AG08395 (cell line): ENCODE results near the gene FAM111A.
"Not testable (repeated sequence)": the region's sequence is repeated elsewhere in the genome, so short reads cannot be mapped to it uniquely, and the experiment has no call there.

Experiments used
- DNase-seq: peaks from one replicate; pipeline ENCODE4 v3.0.0; 2012; ENCODE audit warnings: mixed read lengths, low spot score

FAM111A gene, protein sequence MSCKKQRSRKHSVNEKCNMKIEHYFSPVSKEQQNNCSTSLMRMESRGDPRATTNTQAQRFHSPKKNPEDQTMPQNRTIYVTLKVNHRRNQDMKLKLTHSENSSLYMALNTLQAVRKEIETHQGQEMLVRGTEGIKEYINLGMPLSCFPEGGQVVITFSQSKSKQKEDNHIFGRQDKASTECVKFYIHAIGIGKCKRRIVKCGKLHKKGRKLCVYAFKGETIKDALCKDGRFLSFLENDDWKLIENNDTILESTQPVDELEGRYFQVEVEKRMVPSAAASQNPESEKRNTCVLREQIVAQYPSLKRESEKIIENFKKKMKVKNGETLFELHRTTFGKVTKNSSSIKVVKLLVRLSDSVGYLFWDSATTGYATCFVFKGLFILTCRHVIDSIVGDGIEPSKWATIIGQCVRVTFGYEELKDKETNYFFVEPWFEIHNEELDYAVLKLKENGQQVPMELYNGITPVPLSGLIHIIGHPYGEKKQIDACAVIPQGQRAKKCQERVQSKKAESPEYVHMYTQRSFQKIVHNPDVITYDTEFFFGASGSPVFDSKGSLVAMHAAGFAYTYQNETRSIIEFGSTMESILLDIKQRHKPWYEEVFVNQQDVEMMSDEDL

DNA sequence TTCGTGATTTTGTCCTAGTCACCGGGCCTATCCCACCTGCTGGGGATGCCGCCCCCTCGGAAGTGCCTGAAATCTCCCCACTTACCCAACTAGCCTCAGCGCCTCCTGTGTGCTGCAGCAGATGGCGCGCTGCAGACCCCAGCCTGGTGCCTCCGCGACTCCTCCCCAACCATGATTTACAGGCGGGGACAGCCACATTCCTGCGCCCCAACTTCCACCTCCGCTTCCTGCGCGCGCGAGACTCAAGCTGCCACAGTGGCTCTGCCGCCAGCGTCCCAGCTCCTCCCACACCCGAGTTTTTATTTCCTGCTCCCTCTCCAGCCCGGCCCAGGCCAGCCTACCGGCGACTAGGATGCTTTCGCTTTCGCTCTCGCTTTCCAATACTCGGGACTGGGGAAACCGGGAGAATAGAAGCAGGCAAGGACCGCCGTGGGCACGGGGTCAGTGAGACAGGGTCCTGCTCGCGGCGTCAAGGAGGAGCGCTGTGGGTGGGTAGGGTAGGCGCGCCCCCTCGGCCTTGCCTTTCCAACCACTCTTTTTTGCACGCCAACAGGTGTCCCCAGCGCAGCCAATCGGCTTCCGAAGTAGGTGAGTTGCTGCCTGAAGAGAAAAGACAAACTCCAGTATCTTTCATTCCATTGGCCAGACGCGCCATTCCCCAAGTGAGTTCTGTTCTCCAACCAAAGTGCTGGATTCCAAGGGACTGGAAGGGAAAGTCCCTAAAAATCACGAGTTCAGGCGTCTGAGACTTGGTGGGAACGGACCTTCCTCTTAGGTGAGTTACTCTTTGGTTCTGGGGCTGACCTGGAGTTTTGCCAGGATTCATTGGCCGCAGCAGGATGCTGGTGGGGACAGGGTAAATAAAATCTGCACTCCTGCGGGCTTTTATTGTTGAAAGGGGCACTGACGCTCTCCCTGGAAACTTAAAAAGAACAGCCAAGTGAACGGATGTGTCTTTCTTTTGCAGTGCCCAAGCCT lies at the start of gene FAM111A:
FAM111A (plus strand) TSS at position 327 of the 978 bp plus-strand sequence. CDS start 6,017 bp downstream, outside the sequence.
- peak; percentile 90 for DNase-seq

DNA sequence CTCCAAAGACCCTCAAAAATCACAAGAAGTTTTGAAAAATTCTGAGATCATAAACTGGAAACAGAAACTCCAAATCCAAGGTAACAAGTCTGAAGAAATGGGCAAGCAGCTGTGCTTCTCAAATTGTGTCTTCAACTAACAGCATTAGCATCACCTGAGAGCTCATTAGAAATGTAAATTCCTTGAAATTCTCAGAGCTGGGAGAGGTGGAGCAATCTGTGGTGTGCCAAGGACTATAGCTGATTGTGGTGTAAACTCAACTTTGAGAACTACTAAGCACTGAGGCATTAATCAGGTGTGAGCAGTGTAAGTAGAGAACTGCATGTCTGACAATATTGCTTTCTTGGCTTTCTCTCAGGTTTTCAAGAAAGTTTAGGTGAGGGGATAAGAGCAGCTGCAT lies 49.1 kb upstream of the FAM111A start:
- DNase-seq = not testable (repeated sequence)

DNA sequence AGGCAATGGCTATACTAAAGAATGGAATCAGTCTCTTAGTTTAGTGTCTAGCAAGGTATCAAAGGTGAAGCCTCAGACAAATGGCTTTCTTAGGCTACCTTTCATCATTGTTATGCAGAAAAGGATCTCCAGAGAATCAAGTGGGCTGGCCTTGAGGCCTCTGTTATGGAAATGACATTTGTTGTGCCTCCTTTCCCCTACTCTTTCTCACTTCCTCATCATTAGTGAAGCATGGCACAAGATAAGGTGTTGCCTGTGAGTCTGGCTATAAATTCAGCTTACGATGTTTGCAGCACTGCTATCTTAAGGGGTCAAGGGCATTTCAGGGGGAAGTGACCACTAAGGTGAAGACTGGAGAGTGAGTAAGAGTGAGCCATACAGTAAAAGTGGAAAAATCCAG lies 47.4 kb upstream of the FAM111A start:
- DNase-seq = not testable (repeated sequence)

DNA sequence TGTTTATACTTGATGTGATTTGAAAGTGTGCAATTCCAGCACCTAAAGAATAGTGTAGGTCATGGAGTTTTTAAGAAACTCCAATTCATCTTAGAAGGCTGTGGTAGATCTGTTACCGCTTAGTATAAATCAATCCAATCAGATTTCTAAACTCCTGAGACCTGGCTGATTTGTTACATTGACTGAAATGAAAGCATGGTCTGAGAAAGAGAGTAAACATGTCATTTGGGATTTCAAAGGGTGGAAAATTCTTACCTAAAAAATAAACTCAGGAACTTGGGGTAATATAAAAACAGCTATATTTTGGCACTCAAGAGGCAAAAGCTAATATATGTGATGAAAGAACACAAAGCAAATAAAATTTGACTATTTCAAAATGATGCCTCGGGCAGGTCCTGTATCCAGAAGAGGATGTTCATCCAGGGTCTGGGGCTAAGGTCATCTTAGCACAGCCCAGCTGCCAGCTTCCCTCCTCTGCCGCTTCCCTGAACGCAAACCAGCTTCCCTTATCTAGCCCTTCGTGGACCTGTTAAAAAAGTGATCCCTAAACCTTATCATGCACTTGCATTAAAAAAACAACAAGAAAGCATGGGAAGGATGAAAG lies 46.6 kb upstream of the FAM111A start:
- DNase-seq = not testable (repeated sequence)

DNA sequence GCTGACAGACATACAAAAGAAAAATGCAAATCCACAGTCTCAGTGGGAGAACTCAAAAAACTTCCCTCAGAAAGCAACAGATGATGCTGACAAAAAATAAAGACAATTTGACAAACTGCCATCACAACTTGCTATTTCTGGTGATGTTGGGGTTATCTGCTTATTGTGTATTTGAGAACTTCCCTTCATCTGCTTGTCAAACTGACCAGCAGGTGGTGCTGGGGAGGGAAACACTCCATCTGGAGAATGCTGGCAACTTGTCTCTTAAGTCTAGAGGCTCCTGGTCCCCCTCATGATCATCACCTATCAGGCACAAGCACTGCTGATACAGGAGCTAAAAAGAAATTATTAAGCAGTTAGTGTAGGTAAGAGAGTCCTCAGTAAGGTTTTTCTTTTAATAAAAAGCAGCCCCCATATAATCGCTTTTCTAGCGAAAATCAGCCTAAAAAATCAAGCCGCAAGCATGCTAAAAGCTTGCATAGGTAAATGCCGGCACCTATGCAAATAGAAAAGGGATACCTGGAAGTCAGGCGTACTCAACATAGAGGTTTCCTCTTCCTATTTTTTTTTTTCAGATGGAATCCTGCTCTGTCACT lies 45.4 kb upstream of the FAM111A start:
- peak; percentile 39 for DNase-seq

DNA sequence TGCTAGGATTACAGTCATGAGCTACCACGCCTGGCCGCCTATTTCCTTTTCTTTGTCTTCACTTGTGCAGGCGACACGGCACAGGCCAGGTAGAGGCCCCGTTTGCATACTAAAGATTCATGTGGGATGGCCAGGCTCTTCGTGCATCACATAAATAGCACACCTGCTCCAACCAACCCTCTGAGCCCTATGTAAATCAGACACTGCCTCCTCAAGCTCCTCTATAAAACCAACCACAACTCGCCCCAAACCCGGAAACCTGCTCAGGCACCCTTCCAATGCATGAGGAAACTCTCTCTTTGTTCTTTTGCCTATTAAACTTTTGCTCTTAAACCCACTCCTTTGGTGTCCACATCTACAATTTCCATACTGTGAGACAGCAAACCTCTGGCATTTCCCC lies 44.7 kb upstream of the FAM111A start:
- DNase-seq = not testable (repeated sequence)

DNA sequence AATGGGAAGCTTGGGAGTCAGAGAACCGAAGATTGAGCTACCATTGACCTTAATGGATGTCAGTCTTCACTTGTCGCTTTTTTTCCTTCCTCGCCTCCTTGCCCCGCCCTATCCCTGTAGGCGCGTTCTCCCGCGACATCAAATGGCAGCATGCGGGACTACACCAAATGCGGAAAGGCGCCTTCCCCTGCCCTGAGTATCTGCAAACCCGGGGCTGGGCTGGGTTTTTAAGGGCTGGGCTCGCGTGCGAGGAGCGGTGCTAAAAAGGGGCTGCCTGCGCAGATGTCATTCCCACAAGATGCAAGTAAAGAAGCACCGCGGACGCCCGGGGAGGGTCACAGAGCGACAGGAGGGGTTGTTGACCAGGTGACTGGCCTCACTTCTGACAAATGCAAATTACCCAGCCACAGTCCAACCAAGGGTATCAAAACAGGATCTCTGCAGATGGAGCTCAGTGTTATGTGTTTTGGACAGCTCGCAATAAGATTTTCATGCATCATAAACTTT lies 40.3 kb upstream of the FAM111A start:
- DNase-seq = peak; percentile 46

DNA sequence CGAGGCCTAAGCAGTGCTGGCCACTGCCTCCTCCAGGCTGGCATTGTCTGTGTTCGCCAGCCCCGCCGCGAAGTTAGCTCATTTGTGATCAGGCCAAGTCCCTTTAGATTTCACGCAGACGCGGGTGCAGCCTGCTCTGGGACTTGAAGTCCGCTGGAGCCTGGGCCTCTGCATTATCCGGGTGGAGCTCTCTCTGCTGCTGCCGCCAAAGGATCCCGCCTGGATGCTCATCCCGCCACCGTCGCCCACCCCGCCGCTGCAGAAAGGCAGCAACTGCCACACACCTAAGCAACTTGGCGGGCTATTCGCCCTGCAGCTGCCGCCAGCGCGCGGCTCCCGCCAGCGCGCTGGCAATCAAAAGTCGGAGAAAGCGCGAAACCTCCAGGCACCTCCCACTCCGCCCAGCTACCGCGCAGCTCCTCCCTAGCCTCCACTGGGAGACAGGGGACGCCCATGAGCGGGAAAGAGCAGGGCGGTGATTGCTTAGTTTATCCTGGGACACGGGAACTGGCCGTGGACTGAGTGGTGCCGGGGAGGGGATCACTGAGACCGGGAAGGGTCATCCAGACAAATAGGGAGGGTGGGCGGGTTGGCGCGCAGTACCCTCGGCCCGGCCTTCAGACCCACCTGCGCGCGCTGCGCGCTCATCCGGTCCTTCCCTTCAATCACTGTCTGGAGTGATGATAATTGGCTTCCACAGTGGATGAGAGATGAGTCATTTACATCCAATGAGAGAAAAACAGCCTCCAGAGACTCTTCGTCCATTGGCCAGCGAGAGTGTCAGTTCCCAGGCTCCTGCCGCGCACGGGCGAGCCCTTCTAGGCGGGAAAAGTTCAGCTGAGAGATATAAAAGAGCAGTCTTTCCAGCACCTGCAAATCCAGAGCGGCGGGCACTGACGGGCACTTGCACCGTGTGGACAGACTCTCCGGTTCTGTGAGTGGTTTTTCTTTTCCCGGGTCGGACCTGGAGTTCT lies 36.0 kb upstream of the FAM111A start, which contains the start of gene FAM111B:
FAM111B (plus strand) TSS at position 875 of the 974 bp plus-strand sequence. CDS start 2,389 bp downstream, outside the sequence.
- DNase-seq = peak; percentile 90

DNA sequence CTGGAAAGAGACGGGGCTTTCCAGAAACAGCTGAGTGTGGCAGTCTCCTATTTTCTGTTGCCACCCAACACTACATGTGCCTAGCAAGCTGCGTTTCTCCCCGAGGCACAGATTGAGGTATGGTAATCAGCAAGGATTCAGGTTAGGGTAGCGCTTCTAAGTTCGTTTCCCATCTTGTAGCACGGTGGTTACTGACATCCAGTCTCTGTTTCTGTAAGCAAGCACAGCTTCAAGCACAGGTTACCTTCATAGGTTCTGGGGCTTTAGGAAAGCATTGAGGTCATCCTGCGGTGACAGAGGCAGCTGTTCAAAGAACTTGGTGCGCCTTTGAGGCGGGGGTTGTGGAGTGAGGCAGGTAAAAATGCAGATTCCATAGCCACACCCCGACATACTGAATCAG lies 34.9 kb upstream of the FAM111A start:
- not testable (repeated sequence) for DNase-seq

DNA sequence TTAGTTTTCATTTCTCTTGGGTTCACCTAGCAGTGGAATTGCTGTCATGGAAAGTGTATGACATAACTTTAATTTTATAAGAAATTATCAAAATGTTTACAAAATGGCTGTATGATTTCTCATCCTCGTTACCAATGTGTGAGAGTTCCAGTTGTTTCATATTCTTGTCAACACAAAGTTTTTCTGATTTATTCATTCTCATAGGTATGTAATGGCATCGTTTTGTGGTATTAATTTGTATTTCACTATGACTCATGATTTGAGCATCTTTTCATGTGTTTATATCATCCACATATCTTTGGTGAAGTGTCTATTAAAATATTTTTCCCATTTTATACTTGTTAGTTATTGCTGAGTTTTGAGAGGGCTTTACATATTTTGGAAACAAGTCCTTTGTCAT lies 30.2 kb upstream of the FAM111A start:
- no peak for DNase-seq

DNA sequence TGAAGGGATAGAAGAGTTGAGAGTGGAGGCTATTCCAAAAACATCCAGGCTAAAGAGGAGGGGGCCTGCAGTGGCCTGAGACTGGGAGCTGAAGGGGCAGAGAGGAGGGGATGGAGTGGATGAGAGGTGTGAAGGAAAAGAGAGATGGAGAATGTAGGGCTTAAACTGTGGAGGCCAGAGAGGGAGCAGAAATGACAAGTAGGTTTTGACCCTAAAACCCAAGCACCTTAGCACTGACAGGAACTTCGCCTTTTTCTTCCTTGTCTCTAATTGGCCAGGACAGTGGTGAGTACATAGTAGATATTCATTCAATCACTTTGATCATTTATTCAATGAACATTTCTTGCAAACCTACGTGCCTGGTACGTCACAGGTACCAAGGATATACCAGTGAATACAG lies 28.3 kb upstream of the FAM111A start:
- DNase-seq = no peak

DNA sequence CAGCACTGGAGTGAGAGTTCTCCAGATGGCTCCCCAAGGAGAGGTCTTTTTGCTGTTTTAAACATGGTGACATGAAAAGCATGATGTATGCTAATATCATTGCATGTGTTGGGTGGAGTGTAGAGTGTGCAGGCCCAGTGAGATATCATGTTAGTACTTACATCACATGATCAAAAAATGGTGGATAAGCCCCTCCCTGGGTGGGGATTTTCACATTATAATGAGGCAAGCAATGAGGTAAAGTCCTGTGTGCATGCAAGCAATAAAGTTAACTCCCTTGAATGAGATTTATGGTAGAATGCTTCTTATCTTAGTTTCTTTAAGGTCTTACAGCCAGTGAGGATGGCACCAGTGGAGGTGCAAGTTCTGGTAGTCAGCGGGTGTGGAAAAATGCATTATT lies 27.1 kb upstream of the FAM111A start:
- DNase-seq = no peak

DNA sequence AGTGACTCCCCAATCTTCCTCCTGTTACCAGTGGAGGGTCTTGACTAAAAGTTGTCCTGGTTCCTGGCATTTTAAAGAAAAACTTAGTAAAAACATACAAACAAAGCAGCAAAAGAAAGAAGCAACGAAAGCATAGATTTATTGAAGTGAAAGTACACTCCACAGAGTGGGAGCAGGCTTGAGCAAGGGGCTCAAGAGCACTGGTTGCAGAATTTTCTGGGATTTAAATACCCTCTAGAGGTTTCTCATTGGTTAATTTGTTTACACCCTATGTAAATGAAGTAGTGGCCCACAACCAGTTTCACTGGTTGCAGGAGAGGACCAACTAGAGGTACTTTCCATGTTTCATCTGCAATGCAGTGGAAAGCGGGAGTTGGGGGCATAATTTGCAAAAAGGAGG lies 24.9 kb upstream of the FAM111A start:
- no peak for DNase-seq

DNA sequence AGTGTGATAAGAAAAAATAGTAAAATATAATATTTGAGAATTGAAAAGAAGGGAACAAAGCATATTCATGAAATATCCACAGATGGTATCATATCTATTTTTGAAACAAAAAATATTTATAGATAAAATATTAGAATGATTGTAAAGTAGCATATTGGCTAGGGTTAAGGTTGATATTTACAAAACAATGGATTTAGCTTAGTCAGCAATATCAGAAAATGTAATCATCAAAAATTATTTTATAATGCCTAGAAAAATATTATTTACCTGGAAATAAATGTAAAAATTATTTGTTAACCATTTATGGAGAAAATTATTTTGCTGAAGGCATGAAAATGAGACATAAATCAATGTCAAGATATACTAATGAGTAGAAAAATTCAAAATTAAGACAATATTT lies 22.8 kb upstream of the FAM111A start:
- no peak for DNase-seq

DNA sequence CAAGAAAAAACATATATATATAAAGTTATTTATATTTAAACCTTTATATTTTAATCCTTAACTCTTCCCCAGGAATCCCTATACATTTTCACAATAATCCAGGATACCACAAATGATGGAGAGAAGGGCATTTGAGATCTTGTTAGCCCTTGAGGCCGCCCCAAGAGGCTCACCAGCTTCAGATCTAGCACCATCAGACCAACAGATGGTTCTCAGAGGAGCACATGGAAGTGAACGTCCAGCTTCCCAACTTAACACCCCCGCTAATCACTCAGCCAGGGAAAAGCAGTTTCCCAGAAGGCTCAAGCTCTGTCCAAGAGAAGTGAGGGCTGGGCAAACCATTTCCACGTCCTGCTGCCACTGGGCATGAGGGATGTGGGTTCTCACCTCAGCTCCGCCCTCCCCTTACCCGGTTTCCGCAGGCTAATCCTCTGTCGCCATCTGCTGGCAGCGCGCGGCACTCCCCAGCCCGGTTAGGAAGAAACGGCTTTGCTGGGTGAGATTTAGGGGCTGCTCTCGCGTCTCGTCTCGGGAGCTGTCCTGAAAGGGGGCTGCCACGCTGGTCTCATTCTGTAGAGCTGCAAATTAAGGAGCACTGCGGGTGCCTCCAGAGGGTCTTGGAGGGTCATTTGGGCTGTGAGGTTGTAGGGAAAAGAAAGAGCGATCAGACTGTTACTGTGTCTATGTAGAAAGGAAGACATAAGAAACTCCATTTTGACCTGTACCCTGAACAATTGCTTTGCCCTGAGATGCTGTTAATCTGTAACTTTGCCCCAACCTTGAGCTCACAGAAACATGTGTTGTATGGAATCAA lies 6.8 kb upstream of the FAM111A start:
- peak; percentile 90 for DNase-seq

DNA sequence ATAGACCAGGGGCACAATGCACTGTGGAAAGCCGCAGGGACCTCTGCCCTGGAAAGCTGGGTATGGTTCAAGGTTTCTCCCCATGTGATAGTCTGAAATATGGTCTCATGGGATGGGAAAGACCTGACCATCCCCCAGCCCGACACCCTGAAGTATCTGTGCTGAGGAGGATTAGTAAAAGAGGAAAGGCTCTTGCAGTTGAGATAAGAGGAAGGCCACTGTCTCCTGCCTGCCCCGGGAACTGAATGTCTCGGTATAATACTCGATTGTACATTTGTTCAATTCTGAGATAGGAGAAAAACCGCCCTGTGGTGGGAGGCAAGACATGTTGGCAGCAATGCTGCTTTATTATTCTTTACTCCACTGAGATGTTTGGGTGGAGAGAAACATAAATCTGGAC lies 6.1 kb upstream of the FAM111A start:
- DNase-seq = not testable (repeated sequence)

DNA sequence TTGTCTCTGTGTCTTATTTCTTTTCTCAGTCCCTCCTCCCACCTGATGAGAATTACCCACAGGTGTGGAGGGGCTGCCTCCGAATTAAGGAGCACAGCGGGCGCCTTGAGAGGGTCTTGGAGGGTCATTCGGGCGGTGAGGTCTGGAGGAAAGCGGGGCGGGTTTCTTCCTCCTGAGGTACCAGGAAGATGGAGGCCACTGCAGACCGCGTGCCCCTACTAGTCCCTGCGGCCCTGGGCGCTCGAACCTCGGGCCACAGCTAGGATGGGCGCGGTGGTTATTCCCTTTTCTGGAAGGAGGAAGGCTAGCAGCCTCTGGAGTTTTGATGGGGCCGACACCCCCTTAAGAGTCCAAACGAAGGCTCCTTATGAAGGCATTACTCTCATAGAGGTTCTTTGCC lies 5.5 kb upstream of the FAM111A start:
- DNase-seq = no peak

DNA sequence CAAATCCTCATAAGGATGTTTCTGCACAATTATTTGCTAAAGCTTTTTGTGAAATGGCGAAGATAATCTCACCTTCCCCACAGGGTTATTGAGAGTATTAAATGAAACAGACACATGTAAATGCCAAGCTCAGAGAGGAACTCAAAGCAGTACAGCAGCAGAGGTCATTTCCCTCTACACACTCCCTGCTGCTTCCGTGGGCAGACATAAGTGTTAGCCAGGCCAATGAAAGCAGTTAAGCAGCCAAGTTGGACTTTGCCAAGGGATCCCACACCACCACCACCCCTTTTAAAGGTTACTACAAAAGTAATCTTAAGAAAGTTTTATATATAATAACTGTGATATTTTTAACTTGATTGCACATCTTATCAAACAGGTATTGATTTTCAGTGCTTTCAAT lies 4.0 kb upstream of the FAM111A start:
- no peak for DNase-seq

DNA sequence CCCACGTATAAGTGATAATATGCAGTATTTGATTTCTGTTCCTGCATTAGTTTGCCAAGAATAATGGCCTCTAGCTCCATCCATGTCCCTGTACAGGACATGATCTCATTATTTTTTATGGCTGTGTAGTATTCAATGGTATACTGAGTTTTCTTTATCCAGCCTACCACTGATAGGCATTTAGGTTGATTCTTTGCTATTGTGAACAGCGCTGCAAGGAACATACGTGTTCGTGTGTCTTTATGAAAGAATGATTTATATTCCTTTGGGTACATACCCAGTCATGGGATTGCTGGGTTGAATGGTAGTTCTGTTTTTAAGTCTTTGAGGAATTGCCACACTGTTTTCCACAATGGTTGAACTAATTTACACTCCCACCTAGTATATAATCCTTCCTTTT lies 1.5 kb upstream of the FAM111A start:
- no peak for DNase-seq
